Gastroesophageal sphincter (tissue), 3 donors: ENCODE results near the gene SMDT1.

Source experiments
- CTCF ChIP-seq, 4 experiments: fragments of 200-600 bp in 2 of 4; fragments of 450-650 bp in 2 of 4; sonication (generic) in 1 of 4; IDR thresholded peaks; one replicate each; pipeline ENCODE4 v1.5.1; 2017 to 2019; ENCODE audit warnings: antibody characterized with exemption in 4 of 4, mild to moderate bottlenecking in 2 of 4, moderate library complexity in 2 of 4
- EP300 ChIP-seq: sonication (generic); formaldehyde crosslinking; IDR thresholded peaks from one replicate; pipeline ENCODE4 v1.6.1; 2017; ENCODE audit warnings: antibody characterized with exemption, mild to moderate bottlenecking
- POLR2A ChIP-seq, 2 donors: fragments of 450-650 bp; IDR thresholded peaks; one replicate each; pipeline ENCODE4 v1.6.1; 2017; ENCODE audit warnings: antibody characterized with exemption in 2 of 2, mild to moderate bottlenecking in 2 of 2, moderate library complexity in 1 of 2
- POLR2AphosphoS5 ChIP-seq: sonication (generic); formaldehyde crosslinking; IDR thresholded peaks from one replicate; pipeline ENCODE4 v1.6.1; 2017; ENCODE audit warnings: antibody characterized with exemption

GRCh38 chr22:42079319-42080251 is at the start of gene SMDT1:
- peak in 1 of 4 experiments; percentile 14 for TF ChIP-seq CTCF (IDR thresholded peaks at IDR 0.05)
- peak; percentile 88 to 92 for TF ChIP-seq POLR2A (IDR thresholded peaks at IDR 0.05)
- TF ChIP-seq POLR2AphosphoS5: peak; percentile 90
- no peak for TF ChIP-seq EP300
